ENCODE results near the gene AGTRAP. TPM values are rescaled to one million over a fixed set of nuclear protein-coding genes. Genes with fewer than 3 reads are reported as not detected.

The AGTRAP gene
- total and polyA plus RNA-seq, 9 of the 15 experiments (the other 6 are each of a cell fraction or from before 2014, with no cell fraction given), result 26.8 to 105 (median 57.5) TPM

GRCh38 chr1:11796036-11796828, 60.3 kb downstream of the AGTRAP start (continued):
- TF ChIP-seq ZNF444 (CRISPR knock-in tag; IDR thresholded peaks at IDR 0.05) (peak; percentile 57; the same call in 1 of the 2 replicates), PHTF2 (CRISPR knock-in tag; IDR thresholded peaks at IDR 0.05) (0 out of 2 replicates have a peak, but pooled peaks have one; percentile 47), TAF7 (tag; IDR thresholded peaks at IDR 0.05) (peak; percentile 11; the same call in 1 of the 2 replicates), MYC (IDR thresholded peaks at IDR 0.05; ENCODE audit: low read depth, low read length) (peak; percentile 42; the same call in 1 of the 2 replicates), MYC (CRISPR knock-in tag; IDR thresholded peaks at IDR 0.05; ENCODE audit: borderline replicate concordance, low read depth) (no peak), CREB3 (tag; conservative IDR thresholded peaks at IDR 0.05; ENCODE audit: low read depth) (0 out of 2 replicates have a peak, but pooled peaks have one; percentile 40), MTA2 (IDR thresholded peaks at IDR 0.05; ENCODE audit: low read depth) (0 out of 2 replicates have a peak, but pooled peaks have one; percentile 7), THAP12 (CRISPR knock-in tag; IDR thresholded peaks at IDR 0.05) (peak; percentile 14; the same call in 1 of the 2 replicates), EP300 (IDR thresholded peaks at IDR 0.05; ENCODE audit: low read length) (peak; percentile 73; the same call in 1 of the 2 replicates), ZNF57 (CRISPR knock-in tag; IDR thresholded peaks at IDR 0.05) (0 out of 2 replicates have a peak, but pooled peaks have one; percentile 26), L3MBTL2 (IDR thresholded peaks at IDR 0.05) (peak; percentile 57), ESRRA (IDR thresholded peaks at IDR 0.05; ENCODE audit: borderline replicate concordance, low read depth) (0 out of 2 replicates have a peak, but pooled peaks have one; percentile 12), ZFP91 (CRISPR knock-in tag; IDR thresholded peaks at IDR 0.05) (no peak)
